ENCODE results near the gene FCRLB.
"Not testable (repeated sequence)": the region's sequence is repeated elsewhere in the genome, so short reads cannot be mapped to it uniquely, and the experiment has no call there.

The FCRLB gene, protein sequence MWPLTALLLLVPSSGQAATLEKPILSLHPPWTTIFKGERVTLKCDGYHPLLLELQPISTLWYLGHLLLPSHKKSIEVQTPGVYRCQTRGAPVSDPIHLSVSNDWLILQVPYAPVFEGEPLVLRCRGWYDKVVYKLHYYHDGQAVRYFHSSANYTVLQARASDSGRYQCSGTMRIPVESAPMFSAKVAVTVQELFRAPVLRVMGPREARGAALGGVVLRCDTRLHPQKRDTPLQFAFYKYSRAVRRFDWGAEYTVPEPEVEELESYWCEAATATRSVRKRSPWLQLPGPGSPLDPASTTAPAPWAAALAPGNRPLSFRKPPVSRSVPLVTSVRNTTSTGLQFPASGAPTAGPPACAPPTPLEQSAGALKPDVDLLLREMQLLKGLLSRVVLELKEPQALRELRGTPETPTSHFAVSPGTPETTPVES

DNA sequence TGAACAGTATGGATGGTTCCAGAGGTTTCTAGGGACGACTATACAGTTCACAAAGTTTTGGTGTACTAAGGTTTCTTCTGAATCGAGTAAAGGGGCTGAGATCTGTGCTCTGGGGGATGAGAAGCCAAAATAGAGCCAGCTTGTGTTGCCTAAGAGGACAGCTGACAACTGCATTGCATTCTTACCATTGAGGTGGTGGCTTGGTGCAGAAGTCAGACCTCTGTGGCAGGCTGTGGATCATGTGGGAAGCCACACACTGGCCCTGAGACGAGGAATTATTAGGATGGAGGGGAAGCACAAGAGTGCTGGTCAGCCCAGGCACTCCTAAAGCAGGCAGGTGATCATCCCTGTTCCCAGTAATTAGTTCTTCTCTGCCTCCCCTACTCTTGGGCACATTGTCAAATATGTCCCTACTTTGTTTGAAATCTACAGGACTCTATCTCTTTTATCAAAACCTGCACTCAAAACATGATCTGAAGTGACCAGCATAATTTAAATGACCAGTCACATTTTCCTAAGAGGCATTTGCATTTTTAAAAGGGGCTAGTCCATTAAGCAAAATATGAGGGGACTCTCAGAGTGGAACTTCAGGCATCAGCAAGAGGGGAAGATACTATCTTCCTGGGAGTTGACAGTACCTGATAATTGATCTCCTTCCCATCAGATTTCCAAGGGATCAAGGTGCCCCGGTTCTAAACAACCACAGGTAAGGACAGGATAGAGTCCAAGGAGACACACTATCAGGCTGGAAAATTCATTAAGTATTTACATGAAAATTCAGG, at the start of gene FCRLB:
TSS of gene FCRLB (plus strand) at position 589 of the 782 bp plus-strand sequence. CDS start 1,129 bp downstream, outside the sequence.
- no peak for DNase-seq

GRCh38 chr1:161673437-161673836, 47.9 kb upstream of the FCRLB start:
- not testable (repeated sequence) for DNase-seq

DNA sequence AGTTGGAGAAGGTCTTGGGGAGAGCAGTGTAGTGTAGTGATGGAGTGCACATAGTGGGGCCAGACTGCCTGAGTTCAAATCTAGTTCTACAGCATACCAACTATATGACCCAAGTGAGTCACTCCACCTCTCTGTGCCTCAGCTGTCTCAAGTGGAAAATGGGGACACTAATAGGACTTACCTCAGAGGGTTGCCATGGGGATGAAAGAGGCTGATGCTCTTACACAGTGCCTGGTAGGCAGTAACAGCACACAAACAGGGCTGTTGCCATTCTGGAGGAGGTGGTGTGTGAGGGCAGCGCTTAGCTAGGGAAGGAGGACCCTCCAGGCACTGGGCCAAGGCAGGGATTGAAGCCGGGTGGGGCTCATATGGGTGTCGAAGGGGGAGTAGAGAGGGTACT, 46.9 kb upstream of the FCRLB start:
- DNase-seq, result not testable (repeated sequence)

DNA sequence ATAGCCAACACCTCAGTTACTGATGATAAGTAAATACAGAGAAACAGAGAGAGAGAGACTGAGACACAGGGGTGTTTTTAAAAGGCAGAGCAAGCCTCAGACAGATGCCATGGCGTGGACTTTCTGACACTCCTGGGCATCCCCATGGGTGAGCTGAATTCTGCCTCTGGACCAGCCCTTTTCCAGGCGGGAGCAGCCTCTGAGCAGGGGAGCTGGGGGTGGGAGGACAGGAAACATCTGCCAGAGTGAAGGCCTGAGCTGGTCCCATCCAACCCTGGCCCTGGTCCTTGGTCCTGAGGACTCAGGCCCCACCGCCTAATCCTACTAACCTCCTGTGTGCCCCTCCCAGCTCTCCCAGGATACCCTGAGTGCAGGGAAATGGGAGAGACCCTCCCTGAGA, 46.4 kb upstream of the FCRLB start:
- DNase-seq, result not testable (repeated sequence)

- no peak for DNase-seq
Observed at GRCh38 chr1:161676441-161676840, 44.9 kb upstream of the FCRLB start.

DNA sequence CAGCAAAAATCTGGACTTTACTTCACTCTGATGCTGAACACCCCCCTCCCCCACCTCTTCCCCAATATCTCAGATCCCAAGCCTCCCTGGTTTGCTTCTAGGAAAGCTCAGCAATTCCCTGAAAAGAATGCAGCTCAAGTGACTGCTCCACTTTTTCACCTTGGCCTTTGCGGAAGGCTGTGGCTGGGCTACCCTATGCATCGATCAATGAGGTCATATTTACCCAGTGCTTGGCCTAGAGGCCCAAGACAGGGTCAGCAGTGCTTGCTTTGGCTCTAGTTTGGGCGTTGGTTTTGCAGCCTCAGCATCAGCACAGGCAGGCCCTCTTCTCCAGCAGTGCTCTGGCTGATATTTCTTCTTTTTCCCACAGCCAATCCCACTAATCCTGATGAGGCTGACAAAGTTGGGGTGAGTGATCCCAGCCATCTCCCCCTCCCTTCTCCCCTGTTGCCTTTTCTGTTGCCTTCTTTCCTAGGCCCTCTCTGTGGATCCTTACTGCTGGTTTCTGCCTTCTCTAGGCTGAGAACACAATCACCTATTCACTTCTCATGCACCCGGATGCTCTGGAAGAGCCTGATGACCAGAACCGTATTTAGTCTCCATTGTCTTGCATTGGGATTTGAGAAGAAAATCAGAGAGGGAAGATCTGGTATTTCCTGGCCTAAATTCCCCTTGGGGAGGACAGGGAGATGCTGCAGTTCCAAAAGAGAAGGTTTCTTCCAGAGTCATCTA, 44.2 kb upstream of the FCRLB start:
- no peak for DNase-seq

DNA sequence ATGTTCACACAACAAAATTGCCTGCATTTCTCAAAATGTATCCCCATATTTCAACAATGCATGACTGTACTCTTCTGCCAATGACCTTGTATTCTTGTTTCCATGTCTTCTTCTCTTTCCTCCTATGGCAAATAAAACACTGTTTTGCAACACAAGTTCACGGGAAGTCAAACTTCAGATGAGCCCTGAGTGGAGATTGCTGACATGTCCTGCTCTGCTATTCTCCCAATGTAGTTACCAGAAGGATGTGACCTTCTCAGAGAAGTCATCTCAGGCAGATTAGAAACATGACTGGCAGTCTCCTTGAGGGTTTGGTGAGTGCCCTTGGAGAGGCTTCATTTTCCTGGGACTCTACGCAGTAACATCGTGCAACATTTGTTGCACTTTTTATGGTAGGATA, 42.8 kb upstream of the FCRLB start:
- DNase-seq, result no peak

DNA sequence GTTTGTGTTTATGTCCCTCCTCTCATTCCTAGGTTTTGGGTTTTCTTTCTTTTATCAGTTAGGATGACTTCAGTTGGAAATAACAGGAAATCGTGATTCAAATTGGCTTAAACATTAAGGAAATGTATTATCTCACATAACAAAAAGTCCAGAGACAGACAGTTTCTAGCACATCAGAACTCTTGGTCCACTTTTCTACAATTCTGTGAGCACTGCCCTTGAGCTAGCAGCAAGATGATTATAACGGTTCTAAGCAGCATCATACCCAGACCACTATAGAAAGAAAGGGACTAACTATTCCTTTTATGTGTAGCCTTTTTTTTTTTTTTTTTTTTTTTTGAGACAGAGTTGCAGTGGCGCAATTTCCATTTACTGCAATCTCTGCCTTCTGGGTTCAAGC, 39.5 kb upstream of the FCRLB start:
- no peak for DNase-seq

- DNase-seq, result no peak
Observed at GRCh38 chr1:161688946-161689345, 32.4 kb upstream of the FCRLB start.

DNA sequence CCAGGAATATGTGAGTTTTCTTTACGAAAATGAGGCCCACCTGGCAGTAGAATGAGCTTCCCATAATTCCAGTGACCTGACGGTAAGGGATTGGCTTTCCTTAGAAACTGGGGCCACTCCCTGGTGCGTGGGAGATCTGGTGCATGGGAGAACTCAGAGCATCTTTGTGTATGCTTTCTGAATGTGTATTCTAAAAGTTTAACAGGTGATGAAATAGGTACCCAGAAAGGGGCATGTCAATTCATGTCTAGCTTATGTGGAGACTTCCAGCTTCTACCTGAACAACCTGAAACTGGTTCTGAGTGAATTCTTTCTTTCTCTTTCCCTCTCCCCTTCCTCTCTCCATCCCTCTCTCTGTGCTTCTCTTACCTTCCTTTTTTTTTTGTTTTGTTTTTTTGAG, 29.5 kb upstream of the FCRLB start:
- DNase-seq, result no peak

DNA sequence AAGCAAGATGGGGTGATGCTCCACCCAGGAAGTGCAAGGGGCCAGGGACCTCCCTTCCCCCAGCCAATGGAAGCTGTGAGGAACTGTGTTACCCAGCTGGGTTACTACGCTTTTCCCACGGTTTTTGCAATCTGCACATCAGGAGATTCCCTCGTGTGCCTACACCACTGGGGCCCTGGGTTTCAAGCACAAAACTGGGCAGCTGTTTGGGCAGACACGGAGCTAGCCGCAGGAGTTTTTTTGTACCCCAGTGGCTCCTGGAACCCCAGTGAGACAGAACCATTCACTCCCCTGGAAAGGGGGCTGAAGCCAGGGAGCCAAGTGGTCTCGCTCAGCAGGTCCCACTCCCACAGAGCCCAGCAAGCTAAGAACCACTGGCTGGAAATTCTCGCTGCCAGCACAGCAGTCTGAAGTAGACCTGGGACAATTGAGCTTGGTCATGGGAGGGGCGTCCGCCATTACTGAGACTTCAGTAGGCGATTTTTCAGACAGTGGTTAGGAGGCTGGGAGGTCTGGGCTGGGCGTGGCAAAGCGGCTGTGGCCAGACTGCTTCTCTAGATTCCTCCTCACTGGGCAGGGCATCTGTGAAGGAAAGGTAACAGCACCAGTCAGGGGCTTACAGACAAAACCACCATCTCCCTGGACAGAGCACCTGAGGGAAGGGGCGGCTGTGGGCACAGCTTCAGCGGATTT, 28.2 kb upstream of the FCRLB start:
- DNase-seq, result not testable (repeated sequence)

- DNase-seq, result not testable (repeated sequence)
Observed at GRCh38 chr1:161698302-161698701, 23.0 kb upstream of the FCRLB start.

GRCh38 chr1:161702250-161702649, 19.1 kb upstream of the FCRLB start:
- DNase-seq, result no peak

DNA sequence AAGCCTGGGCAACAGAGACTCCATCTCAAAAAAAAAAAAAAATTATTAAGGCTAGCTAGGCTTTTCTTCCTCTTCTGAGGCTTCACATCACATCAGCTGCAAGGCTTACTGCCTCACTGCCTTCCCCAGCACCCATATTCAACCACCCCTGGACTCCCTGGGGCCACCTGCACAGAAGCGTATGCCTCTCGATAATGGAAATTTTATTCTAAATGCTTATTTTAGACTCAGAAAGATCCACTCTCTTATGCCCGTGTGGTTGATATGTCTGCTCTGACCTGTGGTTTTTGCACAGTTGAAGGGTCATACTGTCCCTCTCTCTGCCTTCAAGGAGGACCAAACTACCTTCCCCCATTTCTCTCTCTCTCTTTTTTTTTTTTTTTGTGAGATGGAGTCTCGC, 15.8 kb upstream of the FCRLB start:
- no peak for DNase-seq

DNA sequence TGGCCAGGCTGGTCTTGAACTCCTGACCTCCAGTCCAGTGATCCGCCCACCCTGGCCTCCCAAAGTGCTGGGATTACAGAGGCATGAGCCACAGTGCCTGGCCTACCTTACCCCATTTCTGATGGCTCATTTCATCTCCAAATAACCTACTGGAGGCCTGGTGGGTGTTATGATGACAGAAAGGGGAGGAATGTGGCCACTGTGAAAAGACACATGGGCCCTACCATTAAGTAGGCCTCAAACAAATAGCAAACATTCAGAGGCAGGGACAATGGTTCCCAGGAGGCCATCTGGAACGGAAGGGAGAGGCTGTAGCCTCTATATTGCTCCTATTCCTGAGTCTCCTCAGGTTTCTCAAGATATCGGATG, 15.2 kb upstream of the FCRLB start:
- DNase-seq, result no peak

GRCh38 chr1:161706482-161707347, 14.6 kb upstream of the FCRLB start, which contains the start of gene FCRLA:
FCRLA (plus strand) TSS chr1:161707229; CDS start chr1:161707265, 36 bp downstream.
- no peak for DNase-seq

- no peak for DNase-seq
Observed at GRCh38 chr1:161707503-161707902, 13.8 kb upstream of the FCRLB start.

DNA sequence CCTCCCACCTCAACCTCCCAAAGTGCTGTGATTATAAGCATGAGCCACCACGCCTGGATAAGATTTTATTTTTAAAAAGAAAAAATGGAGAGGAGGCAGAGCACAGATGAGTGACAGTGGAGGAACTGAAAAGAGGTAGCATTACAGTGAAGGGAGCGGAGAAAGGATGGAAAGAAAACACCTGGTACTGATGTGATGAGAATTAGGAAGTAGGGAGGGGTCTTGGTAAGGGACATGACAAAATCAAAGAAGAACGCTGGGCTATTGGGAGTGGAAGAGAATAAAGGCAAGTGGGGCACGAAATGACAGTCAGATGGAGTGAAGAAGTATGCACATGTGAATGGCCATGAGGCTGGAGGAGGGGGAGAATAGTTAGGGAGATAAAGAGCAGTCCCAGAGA, 12.0 kb upstream of the FCRLB start:
- DNase-seq, result no peak

GRCh38 chr1:161710560-161710959, 10.8 kb upstream of the FCRLB start:
- DNase-seq, result no peak

DNA sequence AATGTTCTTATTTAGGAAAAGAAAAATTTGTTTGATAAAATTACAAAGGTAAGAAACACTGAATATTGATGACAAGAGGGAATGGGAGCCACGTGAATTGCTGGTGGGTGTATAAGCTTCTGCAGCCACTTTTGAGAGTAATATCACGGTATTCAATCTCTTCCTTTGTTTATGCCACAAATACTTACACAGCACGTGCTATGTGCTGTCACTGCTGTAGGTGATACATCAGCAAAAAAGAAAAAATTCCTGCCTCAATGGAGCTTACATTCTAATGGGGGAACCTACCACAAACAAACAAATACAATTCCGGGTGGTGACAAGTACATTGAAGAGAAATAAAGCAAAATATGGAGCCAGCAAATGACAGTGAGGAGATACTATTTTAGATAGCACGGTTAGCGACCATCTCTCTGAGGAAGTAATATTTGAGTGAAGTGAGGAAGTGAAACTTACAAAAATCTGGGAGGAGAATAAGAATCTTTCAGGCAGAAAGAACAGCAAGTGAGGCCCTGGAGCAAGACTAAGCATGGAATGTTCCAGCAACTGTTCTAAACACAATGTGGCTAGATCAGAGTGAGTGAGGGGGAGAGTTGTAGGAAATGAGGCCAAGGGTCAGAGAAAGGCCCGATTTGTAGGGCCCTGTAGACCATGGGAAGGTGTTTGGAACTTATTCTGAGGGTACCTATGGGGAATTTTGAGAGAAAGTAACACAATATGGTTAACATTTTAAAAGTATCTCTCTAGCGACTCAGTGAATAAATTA, 2.6 kb upstream of the FCRLB start:
- DNase-seq, result no peak

DNA sequence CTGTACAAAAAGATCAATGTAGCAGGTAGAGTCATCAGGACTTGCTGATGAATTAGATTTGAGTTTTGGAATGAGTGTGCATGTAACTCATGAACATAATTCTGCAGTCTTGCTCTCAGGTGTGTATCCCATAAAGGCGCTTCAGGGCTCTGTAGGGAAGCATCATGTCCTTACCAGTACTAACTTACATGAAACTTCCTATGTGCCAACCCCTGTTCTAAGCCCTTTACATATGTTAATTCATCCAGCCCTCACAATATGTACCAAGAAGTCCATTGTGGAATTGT, 2.1 kb upstream of the FCRLB start:
- DNase-seq, result no peak

Data from activated CD4-positive, alpha-beta T cell treated with anti-CD3 and anti-CD28 coated beads, Interleukin-2, amount 50 U/mL, for 48 hours (primary cell).